Measurements from ENCODE around the gene CP.

CP gene

GRCh38 chr3:149221783-149222517 lies at the start of gene CP:
TSS of gene CP (minus strand) at chr3:149221829. CDS start at chr3:149221792, 37 bp downstream.
- DNase-seq (ENCODE audit: low spot score in 2 of 2), result peak; percentile 62 to 99
- in situ Hi-C loops (cut with MboI; ENCODE audit: low sequenced_read_pairs), result no loop called here

DNA sequence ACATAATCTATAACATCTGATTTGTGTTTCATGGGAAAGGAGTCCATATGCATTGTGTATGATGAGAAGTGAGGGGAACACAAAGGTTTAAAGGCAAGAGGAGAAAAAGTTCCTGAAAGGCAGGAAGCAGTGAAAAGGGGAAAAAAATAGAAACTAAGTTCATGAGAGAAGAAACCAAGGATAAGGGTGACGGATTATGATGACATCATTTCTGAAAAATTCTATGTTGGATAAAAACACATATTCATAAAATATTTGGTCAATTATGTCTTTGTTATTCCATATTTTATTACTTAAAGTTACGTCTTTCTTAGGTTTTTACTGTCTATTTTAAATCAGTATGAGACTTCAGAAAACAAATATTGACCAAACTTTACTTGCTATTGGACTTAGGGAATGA lies 48.6 kb upstream of the CP start:
- H3K4me3 ChIP-seq, result no peak overlapping the region
- DNase-seq (ENCODE audit: low spot score in 2 of 2), result no peak
- in situ Hi-C loops (cut with MboI; ENCODE audit: low sequenced_read_pairs), result no loop called here
- H3K27me3 ChIP-seq (ENCODE audit: low read depth), result no peaks in the 10 kb centered on the region
- no peaks in the 10 kb centered on the region for H3K36me3 ChIP-seq (replicated peaks)
- no peaks in the 10 kb centered on the region for H3K9me3 ChIP-seq
- H3K4me1 ChIP-seq, result no peaks in the 10 kb centered on the region

More at GRCh38 chr3:149221783-149222517, at the start of gene CP:
- H3K27me3 ChIP-seq (ENCODE audit: low read depth), result no peaks in the 10 kb centered on the region
- no peak within 1 kb of the TSS for H3K4me3 ChIP-seq
- H3K4me1 ChIP-seq, result peaks cover 19% of the 10 kb centered on the region
- no peaks in the 10 kb centered on the region for H3K36me3 ChIP-seq (replicated peaks)
- no peaks in the 10 kb centered on the region for H3K9me3 ChIP-seq

- H3K4me1 ChIP-seq, result no peaks in the 10 kb centered on the region
- no peaks in the 10 kb centered on the region for H3K36me3 ChIP-seq (replicated peaks)
- no peak for DNase-seq (ENCODE audit: low spot score in 2 of 2)
- H3K9me3 ChIP-seq, result no peaks in the 10 kb centered on the region
- H3K27me3 ChIP-seq (ENCODE audit: low read depth), result no peaks in the 10 kb centered on the region
- in situ Hi-C loops (cut with MboI; ENCODE audit: low sequenced_read_pairs), result no loop called here
- H3K4me3 ChIP-seq, result no peak overlapping the region
Observed at GRCh38 chr3:149269687-149270086, 48.1 kb upstream of the CP start.

DNA sequence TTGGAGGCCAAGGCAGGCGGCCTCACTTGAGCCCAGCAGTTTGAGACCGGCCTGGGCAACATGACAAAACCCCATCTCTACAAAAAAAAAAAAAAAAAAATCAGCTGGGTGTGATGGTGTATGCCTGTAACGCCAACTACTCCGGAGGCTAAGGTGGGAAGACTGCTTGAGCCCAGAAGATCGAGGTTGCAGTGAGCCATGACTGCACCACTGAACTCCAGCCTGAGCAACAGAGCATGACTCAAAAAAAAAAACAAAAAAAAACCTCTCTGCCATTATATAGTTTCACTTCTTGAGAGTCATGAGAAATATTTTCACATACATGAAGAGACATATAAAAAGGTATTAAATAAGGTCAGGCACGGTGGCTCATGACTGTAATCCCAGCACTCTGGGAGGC lies 45.9 kb upstream of the CP start:
- H3K4me1 ChIP-seq, result no peaks in the 10 kb centered on the region
- in situ Hi-C loops (cut with MboI; ENCODE audit: low sequenced_read_pairs), result no loop called here
- H3K4me3 ChIP-seq, result no peak overlapping the region
- DNase-seq (ENCODE audit: low spot score in 2 of 2), result no peak
- no peaks in the 10 kb centered on the region for H3K9me3 ChIP-seq
- H3K27me3 ChIP-seq (ENCODE audit: low read depth), result no peaks in the 10 kb centered on the region
- no peaks in the 10 kb centered on the region for H3K36me3 ChIP-seq (replicated peaks)

DNA sequence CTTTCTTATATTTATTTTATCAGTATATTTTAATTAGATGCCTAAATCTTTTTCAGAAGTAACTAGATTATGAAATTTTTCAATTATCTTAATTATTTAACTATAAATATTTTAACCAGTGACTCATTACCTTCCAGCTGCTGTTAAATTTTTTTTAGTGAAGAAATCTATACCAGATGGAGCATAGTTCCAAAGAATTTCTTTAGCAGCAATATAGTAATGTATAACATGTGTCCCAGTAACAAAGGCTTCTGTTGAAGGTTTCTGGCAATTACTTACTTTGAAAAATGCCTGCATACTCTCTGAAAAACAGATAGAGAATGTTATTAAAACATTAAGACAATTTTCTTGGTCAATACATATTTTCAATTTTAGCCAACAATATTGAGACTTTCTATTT lies 45.1 kb upstream of the CP start:
- no peaks in the 10 kb centered on the region for H3K9me3 ChIP-seq
- H3K4me1 ChIP-seq, result no peaks in the 10 kb centered on the region
- no peaks in the 10 kb centered on the region for H3K36me3 ChIP-seq (replicated peaks)
- no peak for DNase-seq (ENCODE audit: low spot score in 2 of 2)
- no peak overlapping the region for H3K4me3 ChIP-seq
- in situ Hi-C loops (cut with MboI; ENCODE audit: low sequenced_read_pairs), result no loop called here
- H3K27me3 ChIP-seq (ENCODE audit: low read depth), result no peaks in the 10 kb centered on the region

GRCh38 chr3:149263856-149264255 lies 42.2 kb upstream of the CP start:
- Histone ChIP-seq H3K27me3 (ENCODE audit: low read depth) (no peaks in the 10 kb centered on the region), H3K9me3 (no peaks in the 10 kb centered on the region), H3K4me3 (no peak overlapping the region), H3K4me1 (no peaks in the 10 kb centered on the region), H3K36me3 (replicated peaks) (no peaks in the 10 kb centered on the region)
- no peak for DNase-seq (ENCODE audit: low spot score in 2 of 2)
- in situ Hi-C loops (cut with MboI; ENCODE audit: low sequenced_read_pairs), result no loop called here

DNA sequence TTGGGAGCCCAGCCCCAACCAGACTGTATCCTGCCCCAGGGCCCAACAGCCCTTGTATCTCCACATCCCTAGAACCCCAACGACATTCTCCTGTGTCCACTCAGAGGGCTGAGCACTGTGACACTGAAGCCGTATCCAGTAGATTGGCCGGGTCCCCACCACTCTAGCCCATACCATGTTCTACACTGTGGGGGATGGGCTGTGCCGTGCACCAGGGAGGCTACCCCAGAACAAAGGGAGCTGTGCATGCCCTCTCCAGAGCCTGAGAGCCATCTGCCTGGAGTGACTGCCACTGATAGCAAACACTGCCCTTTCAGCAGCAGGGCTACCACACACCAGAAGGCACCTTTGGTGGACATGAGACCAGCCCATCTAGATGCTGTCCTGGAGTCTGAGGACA lies 37.1 kb upstream of the CP start:
- in situ Hi-C loops (cut with MboI; ENCODE audit: low sequenced_read_pairs), result no loop called here
- no peak overlapping the region for H3K4me3 ChIP-seq
- H3K27me3 ChIP-seq (ENCODE audit: low read depth), result no peaks in the 10 kb centered on the region
- no peaks in the 10 kb centered on the region for H3K4me1 ChIP-seq
- H3K9me3 ChIP-seq, result no peaks in the 10 kb centered on the region
- DNase-seq (ENCODE audit: low spot score in 2 of 2), result no peak
- no peaks in the 10 kb centered on the region for H3K36me3 ChIP-seq (replicated peaks)

DNA sequence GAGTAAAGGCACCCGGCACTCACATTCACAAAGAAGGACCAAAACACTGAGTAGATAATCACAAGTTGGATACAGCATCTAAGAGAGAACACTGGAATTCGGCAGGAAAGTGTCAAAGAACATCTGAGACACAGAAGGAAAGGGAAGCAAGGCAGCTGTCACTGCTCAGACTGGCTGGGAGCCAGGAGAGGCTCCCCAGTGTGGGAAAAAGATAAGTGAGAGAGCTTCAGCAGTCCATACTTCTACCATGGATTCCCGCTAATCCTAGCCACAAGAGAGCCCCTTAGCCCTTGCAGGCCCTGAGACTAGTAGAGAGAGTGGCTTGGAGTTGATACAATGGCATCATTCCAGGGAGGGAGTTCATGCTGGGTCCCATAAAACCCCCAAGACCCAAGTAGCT lies 36.7 kb upstream of the CP start:
- no peak for DNase-seq (ENCODE audit: low spot score in 2 of 2)
- Histone ChIP-seq H3K27me3 (ENCODE audit: low read depth) (no peaks in the 10 kb centered on the region), H3K4me3 (no peak overlapping the region), H3K36me3 (replicated peaks) (no peaks in the 10 kb centered on the region), H3K9me3 (no peaks in the 10 kb centered on the region), H3K4me1 (no peaks in the 10 kb centered on the region)
- in situ Hi-C loops (cut with MboI; ENCODE audit: low sequenced_read_pairs), result no loop called here

- no peaks in the 10 kb centered on the region for H3K9me3 ChIP-seq
- DNase-seq (ENCODE audit: low spot score in 2 of 2), result no peak
- no peak overlapping the region for H3K4me3 ChIP-seq
- no peaks in the 10 kb centered on the region for H3K27me3 ChIP-seq (ENCODE audit: low read depth)
- peaks cover 20% of the 10 kb centered on the region for H3K4me1 ChIP-seq
- in situ Hi-C loops (cut with MboI; ENCODE audit: low sequenced_read_pairs), result no loop called here
- no peaks in the 10 kb centered on the region for H3K36me3 ChIP-seq (replicated peaks)
Observed at GRCh38 chr3:149252272-149252671, 30.6 kb upstream of the CP start.

DNA sequence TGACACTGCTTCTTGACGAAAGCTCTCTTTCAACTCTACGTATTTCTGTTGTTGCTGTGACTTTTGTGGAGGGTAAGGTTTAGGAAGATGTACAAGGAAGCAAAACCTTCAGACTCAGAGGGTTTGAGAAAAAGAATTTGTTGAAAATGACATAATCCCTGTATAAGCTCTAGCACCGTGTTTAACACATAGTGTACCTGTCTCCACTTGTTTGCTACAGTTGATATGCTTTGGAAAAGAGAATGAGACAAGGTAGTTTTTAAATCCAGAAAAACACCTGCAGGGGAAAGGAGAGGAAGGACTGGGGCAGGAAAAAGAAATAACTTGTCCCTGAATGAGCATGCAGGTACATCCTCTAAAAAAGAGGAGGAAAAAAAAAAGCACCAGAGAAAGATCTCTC lies 29.6 kb upstream of the CP start:
- no peak for DNase-seq (ENCODE audit: low spot score in 2 of 2)
- Histone ChIP-seq H3K27me3 (ENCODE audit: low read depth) (no peaks in the 10 kb centered on the region), H3K9me3 (no peaks in the 10 kb centered on the region), H3K36me3 (replicated peaks) (no peaks in the 10 kb centered on the region), H3K4me1 (peaks cover 20% of the 10 kb centered on the region), H3K4me3 (no peak overlapping the region)
- in situ Hi-C loops (cut with MboI; ENCODE audit: low sequenced_read_pairs), result no loop called here

DNA sequence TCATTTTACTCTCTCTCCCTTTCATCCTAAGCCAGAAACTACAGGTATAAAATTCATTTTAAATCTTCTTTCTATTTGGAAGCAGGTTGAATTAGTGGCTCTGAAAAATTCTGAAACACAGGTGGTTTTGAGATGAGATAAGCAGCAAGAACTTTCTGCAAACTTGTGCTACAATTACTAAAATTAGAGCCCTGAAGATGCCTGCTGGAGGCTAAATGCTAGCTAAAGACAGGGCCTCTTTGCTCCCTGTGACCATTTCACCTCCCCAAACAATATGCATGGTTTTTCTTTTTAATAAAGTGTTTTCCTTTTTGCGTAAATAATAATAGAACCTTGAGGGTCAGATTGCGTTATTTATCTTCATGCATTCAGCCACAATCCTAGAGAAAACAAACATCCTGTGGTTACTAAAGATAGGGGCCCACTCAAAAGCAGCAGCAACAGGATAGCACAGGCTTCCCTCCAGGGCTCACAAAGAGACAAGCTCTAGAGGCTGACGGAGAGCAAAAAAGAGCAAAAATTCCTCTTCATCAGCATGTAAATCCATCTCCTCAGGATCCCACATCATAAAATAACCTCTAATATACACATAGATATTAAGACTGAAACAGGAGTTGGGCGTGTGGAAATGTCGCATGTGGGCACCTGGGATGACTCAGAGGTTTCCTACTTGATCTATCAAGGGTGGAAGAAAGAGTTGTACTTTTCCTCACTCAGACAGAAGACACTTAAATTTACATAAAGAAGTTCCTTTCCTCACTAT lies 26.5 kb upstream of the CP start:
- Histone ChIP-seq H3K36me3 (replicated peaks) (no peaks in the 10 kb centered on the region), H3K27me3 (ENCODE audit: low read depth) (no peaks in the 10 kb centered on the region), H3K9me3 (no peaks in the 10 kb centered on the region), H3K4me1 (peaks cover 36% of the 10 kb centered on the region), H3K4me3 (no peak overlapping the region)
- peak in 1 of 2 experiments; percentile 27 for DNase-seq (ENCODE audit: low spot score in 2 of 2)
- in situ Hi-C loops (cut with MboI; ENCODE audit: low sequenced_read_pairs), result no loop called here

DNA sequence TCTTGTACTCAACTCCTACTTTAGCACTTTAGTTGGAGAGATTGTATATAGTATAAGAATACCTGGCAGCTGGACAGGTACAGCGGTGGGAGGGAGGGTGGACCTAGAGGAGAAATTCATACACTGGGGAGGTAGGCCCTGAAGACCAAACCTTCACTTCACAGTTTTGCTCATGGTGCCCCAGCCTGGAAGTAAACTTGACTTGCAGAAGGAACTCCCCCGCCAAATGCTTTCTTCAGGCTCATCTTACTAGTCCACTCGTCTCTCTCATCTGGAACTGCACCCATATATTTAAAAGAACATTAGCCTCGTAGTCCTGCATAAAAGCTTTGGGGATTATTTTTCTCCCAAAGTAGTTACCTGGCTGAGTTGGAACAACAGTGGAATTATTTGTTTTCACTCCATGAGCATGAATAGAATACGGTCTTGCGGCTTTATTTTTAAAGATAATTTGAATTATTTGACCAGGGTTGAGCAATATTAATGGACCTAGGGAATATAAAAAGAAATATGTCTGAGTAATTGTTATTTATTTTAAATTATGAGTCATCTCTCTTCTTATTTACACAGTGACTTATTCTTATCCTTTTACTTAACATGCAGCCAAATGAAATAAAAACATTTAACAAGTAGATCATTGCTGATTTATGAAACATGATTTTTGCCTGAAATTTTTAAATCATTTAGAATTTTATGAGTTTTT lies 25.5 kb upstream of the CP start:
- no peak overlapping the region for H3K4me3 ChIP-seq
- in situ Hi-C loops (cut with MboI; ENCODE audit: low sequenced_read_pairs), result no loop called here
- H3K36me3 ChIP-seq (replicated peaks), result no peaks in the 10 kb centered on the region
- H3K27me3 ChIP-seq (ENCODE audit: low read depth), result no peaks in the 10 kb centered on the region
- peaks cover 36% of the 10 kb centered on the region for H3K4me1 ChIP-seq
- no peaks in the 10 kb centered on the region for H3K9me3 ChIP-seq
- no peak for DNase-seq (ENCODE audit: low spot score in 2 of 2)

DNA sequence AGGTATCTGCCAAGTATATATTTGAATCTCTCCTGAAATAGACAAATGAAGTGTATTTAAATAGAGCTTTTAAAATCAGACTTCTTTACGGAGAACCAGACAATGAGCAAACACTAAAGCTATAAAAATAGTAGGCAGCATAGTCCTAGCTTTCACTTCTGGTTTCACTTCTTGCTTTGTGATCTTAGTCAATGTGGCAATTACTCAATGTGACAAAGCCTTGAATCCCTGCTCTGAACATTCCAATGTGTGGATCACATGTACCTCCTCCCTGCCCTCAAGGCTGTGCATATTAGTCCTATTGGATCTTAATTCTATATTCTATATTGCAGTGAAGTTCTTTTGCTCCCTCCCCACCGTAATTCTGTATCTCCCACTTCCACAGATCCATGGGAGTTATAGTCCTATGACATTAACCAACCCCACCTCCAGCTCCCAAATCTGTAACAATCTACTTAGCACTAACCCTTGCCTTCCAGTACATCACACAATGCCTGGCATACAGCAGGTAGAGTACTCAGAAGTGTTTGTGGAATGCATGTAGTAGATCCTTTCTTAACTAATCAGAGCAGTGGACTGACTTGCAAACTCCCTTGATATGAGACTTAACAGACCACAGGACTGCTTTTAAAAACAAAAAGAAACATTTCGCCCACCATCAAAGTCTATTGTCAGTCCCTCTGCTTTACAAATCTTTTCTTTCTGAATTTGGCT lies 24.3 kb upstream of the CP start:
- H3K9me3 ChIP-seq, result no peaks in the 10 kb centered on the region
- peaks cover 36% of the 10 kb centered on the region for H3K4me1 ChIP-seq
- in situ Hi-C loops (cut with MboI; ENCODE audit: low sequenced_read_pairs), result no loop called here
- peak in 1 of 2 experiments; percentile 27 for DNase-seq (ENCODE audit: low spot score in 2 of 2)
- H3K4me3 ChIP-seq, result no peak overlapping the region
- H3K36me3 ChIP-seq (replicated peaks), result no peaks in the 10 kb centered on the region
- H3K27me3 ChIP-seq (ENCODE audit: low read depth), result no peaks in the 10 kb centered on the region
